ENCODE results near the gene SHISA7. TPM values are rescaled to one million over a fixed set of nuclear protein-coding genes. Genes with fewer than 3 reads are reported as not detected.

Gene SHISA7
- not detected in 2 replicates for total RNA-seq

GRCh38 chr19:55443045-55443823 is at the start of gene SHISA7:
Gene SHISA7 (minus strand): TSS chr19:55443300. CDS start chr19:55442863, 437 bp downstream.
- no peak for DNase-seq (ENCODE audit: low read depth in 2 of 2)

GRCh38 chr19:55492362-55492944 is 49.4 kb upstream of the SHISA7 start:
- DNase-seq (ENCODE audit: low read depth in 2 of 2) = no peak

- no peak for DNase-seq (ENCODE audit: low read depth in 2 of 2)
These were observed 48.7 kb upstream of the SHISA7 start for GRCh38 chr19:55491546-55492360.

GRCh38 chr19:55490478-55491432 is 47.7 kb upstream of the SHISA7 start:
- no peak for DNase-seq (ENCODE audit: low read depth in 2 of 2)

- DNase-seq (ENCODE audit: low read depth in 2 of 2) = no peak
These were observed 46.8 kb upstream of the SHISA7 start for GRCh38 chr19:55489711-55490477.

- DNase-seq (ENCODE audit: low read depth in 2 of 2) = no peak
These were observed 46.0 kb upstream of the SHISA7 start for GRCh38 chr19:55488986-55489710.

- DNase-seq (ENCODE audit: low read depth in 2 of 2) = no peak
These were observed 45.0 kb upstream of the SHISA7 start, which contains the start of gene SSC5D for GRCh38 chr19:55487924-55488687. Gene SSC5D (plus strand): TSS chr19:55488436. CDS start chr19:55488590, 154 bp downstream.

GRCh38 chr19:55486971-55487923 is 44.1 kb upstream of the SHISA7 start:
- DNase-seq (ENCODE audit: low read depth in 2 of 2) = peak; percentile 91 to 93

GRCh38 chr19:55486043-55486970 is 43.2 kb upstream of the SHISA7 start:
- DNase-seq (ENCODE audit: low read depth in 2 of 2) = no peak

- DNase-seq (ENCODE audit: low read depth in 2 of 2) = no peak
These were observed 42.4 kb upstream of the SHISA7 start for GRCh38 chr19:55485439-55486011.

- peak; percentile 50 to 69 for DNase-seq (ENCODE audit: low read depth in 2 of 2)
These were observed 41.7 kb upstream of the SHISA7 start, which contains the start of gene NAT14 for GRCh38 chr19:55484593-55485438. Gene NAT14 (plus strand): TSS chr19:55485188. CDS start chr19:55485709, 521 bp downstream.

GRCh38 chr19:55483706-55484592 is 40.8 kb upstream of the SHISA7 start:
- DNase-seq (ENCODE audit: low read depth in 2 of 2) = no peak

GRCh38 chr19:55482967-55483705 is 40.0 kb upstream of the SHISA7 start:
- no peak for DNase-seq (ENCODE audit: low read depth in 2 of 2)
